Spleen (tissue), 11 donors: ENCODE data around the gene CASP3. TPM values are rescaled to one million over a fixed set of nuclear protein-coding genes. Genes with fewer than 3 reads are reported as not detected.

ENCODE experiments used
- DNase-seq: peaks from one replicate; pipeline ENCODE4 v3.0.0-alpha.2; 2020
- H3K27ac ChIP-seq, 8 donors: fragments of 200-600 bp; sonication (generic) in 7 of 8; 1 replicate in 4 of 8; 2 replicates in 4 of 8; pipeline versions ENCODE4 v1.5.0 to v1.8.0; 2016 to 2021; ENCODE audit warnings: inconsistent platforms in 4 of 8, mild to moderate bottlenecking in 4 of 8, moderate library complexity in 1 of 8
- H3K27me3 ChIP-seq, 7 donors: fragments of 200-600 bp; sonication (generic) in 6 of 7; replicated peaks in 1 of 7; 1 replicate in 4 of 7; 2 replicates in 3 of 7; pipeline versions ENCODE4 v1.5.0 to v1.8.0; 2016 to 2021; ENCODE audit warnings: inconsistent platforms in 3 of 7, mild to moderate bottlenecking in 1 of 7
- H3K36me3 ChIP-seq, 6 donors: fragments of 200-600 bp; sonication (generic) in 5 of 6; 1 replicate in 4 of 6; 2 replicates in 2 of 6; pipeline versions ENCODE4 v1.5.0 to v1.8.0; 2016 to 2021; ENCODE audit warnings: inconsistent platforms in 2 of 6
- H3K4me1 ChIP-seq, 6 donors: fragments of 200-600 bp; sonication (generic) in 5 of 6; 1 replicate in 3 of 6; 2 replicates in 3 of 6; pipeline versions ENCODE4 v1.5.0 to v1.8.0; 2016 to 2021; ENCODE audit warnings: inconsistent platforms in 3 of 6
- H3K4me3 ChIP-seq, 8 donors: fragments of 200-600 bp; sonication (generic) in 7 of 8; 1 replicate in 4 of 8; 2 replicates in 4 of 8; pipeline versions ENCODE4 v1.5.0 to v1.8.0; 2016 to 2021; ENCODE audit warnings: inconsistent platforms in 4 of 8, mild to moderate bottlenecking in 4 of 8, moderate library complexity in 2 of 8
- H3K9me3 ChIP-seq, 8 donors: fragments of 200-600 bp; sonication (generic) in 7 of 8; 1 replicate in 4 of 8; 2 replicates in 4 of 8; pipeline versions ENCODE4 v1.5.0 to v1.8.0; 2016 to 2021; ENCODE audit warnings: inconsistent platforms in 4 of 8
- POLR2A ChIP-seq, 3 donors: fragments of 450-650 bp; IDR thresholded peaks; one replicate each; pipeline ENCODE4 v1.5.1; 2017; ENCODE audit warnings: antibody characterized with exemption in 3 of 3, mild to moderate bottlenecking in 1 of 3
- POLR2AphosphoS5 ChIP-seq, 3 donors: sonication (generic); formaldehyde crosslinking; IDR thresholded peaks; one replicate each; pipeline ENCODE4 v1.5.1; 2017; ENCODE audit warnings: antibody characterized with exemption in 3 of 3
- WGBS, 5 donors: extraction: QIAGEN DNeasy Blood & Tissue Kit in 3 of 5; methylation state at CpG; one replicate each; pipeline versions ENCODE4 v1.1.5 to v1.1.7; 2013 to 2018; 5-methylcytosine and 5-hydroxymethylcytosine counted together
- intact Hi-C: fragments of 100-400 bp; cut with DNase I; formaldehyde crosslinking; loops from one replicate; pipeline ENCODE4 v1.15.0; 2023; ENCODE audit warnings: low total_unique reads
- polyA plus RNA-seq, 3 donors: library from polyadenylated mRNA; stranded (reverse); fragments of 200-250 nt; gene quantifications; one replicate each; pipeline ENCODE4 v1.2.1, GENCODE V29; 2013
- total RNA-seq, 7 donors: library from RNA; depleted of rRNA in 3 of 7; stranded (reverse); fragments of >200 nt in 3 of 7; fragmentation: NEBNext Ultra II Directional in 4 of 7; extraction: Animal tissue kit (Norgen Biotek cat#: 25700) in 4 of 7; gene quantifications; one replicate each; pipeline versions ENCODE4 v1.1.0 to v1.2.1, GENCODE V29; 2016 to 2021
- TF ChIP-seq, protein P1 (sequence below), 11 experiments: fragments of 200-600 bp in 7 of 11; fragments of 450-650 bp in 4 of 11; sonication (generic) in 4 of 11; IDR thresholded peaks in 8 of 11; conservative IDR thresholded peaks in 3 of 11; 1 replicate in 7 of 11; 2 replicates in 4 of 11; pipeline versions ENCODE4 v1.4.0 to v1.8.0; 2016 to 2021; ENCODE audit warnings: antibody characterized with exemption in 11 of 11, inconsistent platforms in 4 of 11, mild to moderate bottlenecking in 1 of 11
- donor health status: healthy with polysubstance abuse.
- donor health status: DM: no; HTN: no; CAD: no; lungs with moderate emphysema.
- donor health status: DM: no; HTN: no; CAD: no.
- donor health status: Bipolar disorder and iron deficiency.
- donor health status: healthy.
- donor health status: DM: no; HTN: no; CAD: no.
- donor health status: DM: yes; HTN: yes; CAD: no.

CASP3 gene
- total and polyA plus RNA-seq, 10 donors, result 12.1 to 48.3 (median 29.7) TPM

DNA sequence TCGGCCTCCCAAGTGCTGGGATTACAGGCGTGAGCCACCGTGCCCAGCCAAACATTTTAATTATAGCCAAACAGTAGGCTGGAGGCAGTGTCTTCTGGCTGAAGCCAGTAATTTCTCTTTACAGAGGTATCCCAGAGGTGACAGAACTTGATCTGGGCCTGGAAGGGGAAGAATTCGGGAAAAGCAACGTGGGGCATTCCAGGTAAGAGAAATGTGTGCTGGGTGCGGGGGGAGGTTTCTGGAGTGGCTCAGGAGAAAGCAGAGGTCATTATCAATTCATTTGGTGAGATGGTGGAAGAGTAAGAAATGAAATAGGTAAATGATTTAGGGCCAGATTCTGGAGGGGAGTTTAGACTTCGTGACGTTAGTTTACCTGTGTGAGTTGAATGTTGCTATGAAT lies 2.7 kb upstream of the CASP3 start:
- Histone ChIP-seq H3K27ac (no peak overlapping the region), H3K9me3 (no peaks in the 10 kb centered on the region), H3K27me3 (no peaks in the 10 kb centered on the region), H3K4me3 (no peak overlapping the region), H3K4me1 (peaks cover 17 to 51% (median 27%) of the 10 kb centered on the region in 6 donors), H3K36me3 (peaks cover 0 to 13% (median under 1%) of the 10 kb centered on the region in 6 donors)
- no peak for DNase-seq
- WGBS, 5 donors, result 92 to 98% (median 94%) methylated on average over 7 to 8 of the region's 8 CpGs
- intact Hi-C loops, result no loop called here
- TF ChIP-seq POLR2A (IDR thresholded peaks at IDR 0.05), result no peak
- TF ChIP-seq POLR2AphosphoS5 (IDR thresholded peaks at IDR 0.05), result no peak
- TF ChIP-seq, protein P1, sequence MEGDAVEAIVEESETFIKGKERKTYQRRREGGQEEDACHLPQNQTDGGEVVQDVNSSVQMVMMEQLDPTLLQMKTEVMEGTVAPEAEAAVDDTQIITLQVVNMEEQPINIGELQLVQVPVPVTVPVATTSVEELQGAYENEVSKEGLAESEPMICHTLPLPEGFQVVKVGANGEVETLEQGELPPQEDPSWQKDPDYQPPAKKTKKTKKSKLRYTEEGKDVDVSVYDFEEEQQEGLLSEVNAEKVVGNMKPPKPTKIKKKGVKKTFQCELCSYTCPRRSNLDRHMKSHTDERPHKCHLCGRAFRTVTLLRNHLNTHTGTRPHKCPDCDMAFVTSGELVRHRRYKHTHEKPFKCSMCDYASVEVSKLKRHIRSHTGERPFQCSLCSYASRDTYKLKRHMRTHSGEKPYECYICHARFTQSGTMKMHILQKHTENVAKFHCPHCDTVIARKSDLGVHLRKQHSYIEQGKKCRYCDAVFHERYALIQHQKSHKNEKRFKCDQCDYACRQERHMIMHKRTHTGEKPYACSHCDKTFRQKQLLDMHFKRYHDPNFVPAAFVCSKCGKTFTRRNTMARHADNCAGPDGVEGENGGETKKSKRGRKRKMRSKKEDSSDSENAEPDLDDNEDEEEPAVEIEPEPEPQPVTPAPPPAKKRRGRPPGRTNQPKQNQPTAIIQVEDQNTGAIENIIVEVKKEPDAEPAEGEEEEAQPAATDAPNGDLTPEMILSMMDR (IDR thresholded peaks at IDR 0.05 in 8 of 11, conservative IDR thresholded peaks at IDR 0.05 in 3 of 11), result no peak

GRCh38 chr4:184649971-184650855 lies 966 bp upstream of the CASP3 start:
- Histone ChIP-seq H3K9me3 (no peaks in the 10 kb centered on the region), H3K4me3 (peak overlapping the region; percentile 64 to 90 (median 73)), H3K27me3 (no peaks in the 10 kb centered on the region), H3K4me1 (peaks cover 30 to 59% (median 43%) of the 10 kb centered on the region in 6 donors), H3K27ac (peak overlapping the region; percentile 74 to 99 (median 96)), H3K36me3 (peaks cover 0 to 25% (median 0%) of the 10 kb centered on the region in 6 donors)
- TF ChIP-seq POLR2AphosphoS5 (IDR thresholded peaks at IDR 0.05), result no peak
- TF ChIP-seq, protein P1 (IDR thresholded peaks at IDR 0.05 in 8 of 11, conservative IDR thresholded peaks at IDR 0.05 in 3 of 11), result no peak
- WGBS, 5 donors, result 25 to 48% (median 34%) methylated on average over 17 to 21 of the region's 21 CpGs
- intact Hi-C loops, result loop anchor here (10.0 kb wide), 1 partner anchor 105 kb away; no protein-coding TSS in a partner anchor
- DNase-seq, result no peak

- intact Hi-C loops, result loop anchor here (10.0 kb wide), 1 partner anchor 104 kb away; no protein-coding TSS in a partner anchor
These were observed 778 bp downstream of the CASP3 start for GRCh38 chr4:184648313-184649025.

More at GRCh38 chr4:184648313-184649025, 778 bp downstream of the CASP3 start:
- DNase-seq, result peak; percentile 95
- TF ChIP-seq POLR2AphosphoS5 (IDR thresholded peaks at IDR 0.05) (peak in 1 of 3 donors; percentile 45), POLR2A (IDR thresholded peaks at IDR 0.05) (peak in 1 of 3 donors; percentile 9)
- TF ChIP-seq, protein P1 (IDR thresholded peaks at IDR 0.05 in 8 of 11, conservative IDR thresholded peaks at IDR 0.05 in 3 of 11), result no peak
- Histone ChIP-seq H3K36me3 (peaks cover 0 to 36% (median 0%) of the 10 kb centered on the region in 6 donors), H3K4me3 (peak overlapping the region; percentile 62 to 90 (median 78)), H3K27ac (peak overlapping the region; percentile 93 to 99 (median 96)), H3K27me3 (no peaks in the 10 kb centered on the region), H3K4me1 (peaks cover 39 to 77% (median 60%) of the 10 kb centered on the region in 6 donors), H3K9me3 (no peaks in the 10 kb centered on the region)
- WGBS, 5 donors, result 0 to 1% (median 0%) methylated on average over 32 to 52 of the region's 52 CpGs
